PC-3 (cell line): ENCODE measurements around the gene IL32. TPM values are rescaled to one million over a fixed set of nuclear protein-coding genes. Genes with fewer than 3 reads are reported as not detected.

Source experiments
- ATAC-seq: fragments of 200-7000 bp; cut with Tn5 transposase; 2 replicates; pipeline ENCODE4 v1.9.1; 2020; ENCODE audit warnings: mild to moderate bottlenecking, moderate library complexity
- BruUV-seq: library from RNA; stranded (reverse); fragments of 400-500 nt; replicated peaks from 2 replicates; lab custom pipeline; 2021; lab: Mats Ljungman, UMichigan
- CTCF ChIA-PET: fragments of 300-600 bp; sonication (Branson Sonifier 250); formaldehyde crosslinking; loops from one replicate; lab custom pipeline; 2022; ENCODE audit warnings: antibody characterized with exemption; lab: Charles Lee
- POLR2A ChIA-PET: fragments of 300-600 bp; sonication (Branson Sonifier 250); formaldehyde crosslinking; loops from one replicate; lab custom pipeline; 2022; ENCODE audit warnings: antibody characterized with exemption; ENCODE audit not compliant: unreplicated experiment; lab: Charles Lee
- DNase-seq: peaks from one replicate; pipeline ENCODE4 v3.0.0-alpha.2; 2015
- H2AFZ ChIP-seq: fragments of 300-600 bp; sonication (generic); 2 replicates; pipeline ENCODE4 v1.6.0; 2016; ENCODE audit warnings: antibody characterized with exemption, low read length
- H3F3A ChIP-seq: fragments of 300-600 bp; sonication (generic); one replicate; pipeline ENCODE4 v1.6.0; 2017; ENCODE audit warnings: antibody characterized with exemption, low read length, control low read depth, mild to moderate bottlenecking; ENCODE audit not compliant: unreplicated experiment
- H3K27ac ChIP-seq: fragments of 300-600 bp; sonication (generic); 2 replicates; pipeline ENCODE4 v1.5.1; 2016; ENCODE audit warnings: mild to moderate bottlenecking, low read length
- H3K27me3 ChIP-seq: fragments of 300-600 bp; sonication (generic); 2 replicates; pipeline ENCODE4 v1.6.1; 2016; ENCODE audit warnings: low read length, mixed read lengths
- H3K36me3 ChIP-seq: fragments of 300-600 bp; sonication (generic); 2 replicates; pipeline ENCODE4 v1.6.1; 2016; ENCODE audit warnings: low read depth, mixed run types, low read length, mixed read lengths
- H3K4me1 ChIP-seq: fragments of 300-600 bp; sonication (generic); 2 replicates; pipeline ENCODE4 v1.5.1; 2016; ENCODE audit warnings: low read length; ENCODE audit not compliant: insufficient read depth
- H3K4me2 ChIP-seq: fragments of 300-600 bp; sonication (generic); 2 replicates; pipeline ENCODE4 v1.6.0; 2016; ENCODE audit warnings: low read length
- H3K4me3 ChIP-seq: fragments of 300-600 bp; sonication (generic); 2 replicates; pipeline ENCODE4 v1.5.1; 2016; ENCODE audit warnings: mild to moderate bottlenecking, low read length, mixed read lengths
- H3K79me2 ChIP-seq: fragments of 300-600 bp; sonication (generic); 2 replicates; pipeline ENCODE4 v1.6.1; 2017; ENCODE audit warnings: low read length, mixed read lengths
- H3K9ac ChIP-seq: fragments of 300-600 bp; sonication (generic); 2 replicates; pipeline ENCODE4 v1.6.0; 2016; ENCODE audit warnings: mild to moderate bottlenecking, low read length
- H3K9me2 ChIP-seq: fragments of 300-600 bp; sonication (generic); replicated peaks from 2 replicates; pipeline ENCODE4 v1.6.1; 2016; ENCODE audit warnings: mixed run types, low read length, mixed read lengths
- H3K9me3 ChIP-seq: fragments of 300-600 bp; sonication (generic); 2 replicates; pipeline ENCODE4 v1.6.1; 2016; ENCODE audit warnings: low read length, mixed read lengths
- H4K20me1 ChIP-seq: fragments of 300-600 bp; sonication (generic); 2 replicates; pipeline ENCODE4 v1.6.1; 2016; ENCODE audit warnings: low read length, mixed read lengths
- EZH2 ChIP-seq: fragments of 300-600 bp; sonication (generic); IDR thresholded peaks from one replicate; pipeline ENCODE4 v1.6.1; 2017; ENCODE audit warnings: antibody characterized with exemption, mild to moderate bottlenecking, low read length; ENCODE audit not compliant: unreplicated experiment
- EZH2phosphoT487 ChIP-seq: fragments of 300-600 bp; sonication (generic); IDR thresholded peaks from 2 replicates; pipeline ENCODE4 v1.6.1; 2018; ENCODE audit warnings: mild to moderate bottlenecking, antibody characterized with exemption, low read length, borderline replicate concordance
- intact Hi-C: fragments of 100-400 bp; cut with micrococcal nuclease; formaldehyde crosslinking; loops from 2 replicates; pipeline ENCODE4 v1.9.0; 2023
- total RNA-seq: library from RNA; depleted of rRNA; stranded (reverse); fragments of >200 nt; gene quantifications from 2 replicates; pipeline ENCODE4 v1.2.3, GENCODE V29; 2014
- TF ChIP-seq, protein P1 (sequence below): fragments of 300-600 bp; sonication (generic); conservative IDR thresholded peaks from 2 replicates; pipeline ENCODE4 v1.5.1; 2017; ENCODE audit warnings: antibody characterized with exemption, low read depth, mild to moderate bottlenecking, low read length

The IL32 gene
- total RNA-seq, 1 experiment from 2014 or later = 8.8 TPM

DNA sequence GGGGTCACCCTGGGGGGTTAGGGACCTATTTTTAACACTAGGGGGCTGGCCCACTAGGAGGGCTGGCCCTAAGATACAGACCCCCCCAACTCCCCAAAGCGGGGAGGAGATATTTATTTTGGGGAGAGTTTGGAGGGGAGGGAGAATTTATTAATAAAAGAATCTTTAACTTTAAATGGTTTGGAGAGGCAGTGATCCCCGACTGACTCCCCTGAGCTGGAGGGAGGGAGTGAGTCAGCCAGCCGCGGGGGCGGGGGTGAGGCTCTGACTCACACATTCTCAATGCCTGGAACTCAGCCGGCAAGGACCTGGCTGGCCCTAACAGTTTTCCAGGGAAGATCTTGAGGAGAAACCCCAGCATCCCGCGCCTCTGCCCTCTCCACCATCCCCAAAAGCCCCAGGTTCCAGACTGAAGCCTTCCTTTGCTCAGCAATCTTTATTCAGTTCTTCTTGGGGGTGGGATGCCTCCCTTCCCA lies 43.2 kb upstream of the IL32 start:
- ChIA-PET CTCF (interaction anchor here (1.8 kb wide), 1 partner anchor 12 kb away, joined by 6 read pairs; no protein-coding TSS in a partner anchor), POLR2A (interaction anchor here (0.5 to 0.8 kb wide), 3 partner anchors 12 to 63 kb away, joined by 3 to 6 read pairs (median 3); no protein-coding TSS in a partner anchor)
- no peaks in the 10 kb centered on the region for H3K27me3 ChIP-seq
- TF ChIP-seq, protein P1, sequence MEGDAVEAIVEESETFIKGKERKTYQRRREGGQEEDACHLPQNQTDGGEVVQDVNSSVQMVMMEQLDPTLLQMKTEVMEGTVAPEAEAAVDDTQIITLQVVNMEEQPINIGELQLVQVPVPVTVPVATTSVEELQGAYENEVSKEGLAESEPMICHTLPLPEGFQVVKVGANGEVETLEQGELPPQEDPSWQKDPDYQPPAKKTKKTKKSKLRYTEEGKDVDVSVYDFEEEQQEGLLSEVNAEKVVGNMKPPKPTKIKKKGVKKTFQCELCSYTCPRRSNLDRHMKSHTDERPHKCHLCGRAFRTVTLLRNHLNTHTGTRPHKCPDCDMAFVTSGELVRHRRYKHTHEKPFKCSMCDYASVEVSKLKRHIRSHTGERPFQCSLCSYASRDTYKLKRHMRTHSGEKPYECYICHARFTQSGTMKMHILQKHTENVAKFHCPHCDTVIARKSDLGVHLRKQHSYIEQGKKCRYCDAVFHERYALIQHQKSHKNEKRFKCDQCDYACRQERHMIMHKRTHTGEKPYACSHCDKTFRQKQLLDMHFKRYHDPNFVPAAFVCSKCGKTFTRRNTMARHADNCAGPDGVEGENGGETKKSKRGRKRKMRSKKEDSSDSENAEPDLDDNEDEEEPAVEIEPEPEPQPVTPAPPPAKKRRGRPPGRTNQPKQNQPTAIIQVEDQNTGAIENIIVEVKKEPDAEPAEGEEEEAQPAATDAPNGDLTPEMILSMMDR = no peak
- TF ChIP-seq EZH2phosphoT487 (0 out of 2 replicates have a peak, but pooled peaks have one; percentile 1), EZH2 (no peak)
- H3K4me3 ChIP-seq = peak overlapping the region; percentile 94
- H3K4me2 ChIP-seq = peak overlapping the region; percentile 99
- H3K4me1 ChIP-seq = peaks cover 18% of the 10 kb centered on the region
- H3K9me3 ChIP-seq = no peaks in the 10 kb centered on the region
- ATAC-seq (peak; percentile 6), DNase-seq (peak; percentile 89)
- H3K79me2 ChIP-seq = peaks cover 12% of the 10 kb centered on the region
- H3K9me2 ChIP-seq = no peaks in the 10 kb centered on the region
- peak overlapping the region; percentile 91 for H3K9ac ChIP-seq
- H4K20me1 ChIP-seq = no peaks in the 10 kb centered on the region
- intact Hi-C loops = no loop called here
- BruUV-seq = TSS peak; percentile 55
- H3F3A ChIP-seq = no peaks in the 10 kb centered on the region
- H3K27ac ChIP-seq = peak overlapping the region; percentile 100
- peaks cover 10% of the 10 kb centered on the region for H3K36me3 ChIP-seq
- H2AFZ ChIP-seq = no peak overlapping the region

GRCh38 chr16:3022684-3023414 lies 42.6 kb upstream of the IL32 start:
- Histone ChIP-seq H3K4me1 (peaks cover 22% of the 10 kb centered on the region), H3K9me2 (no peaks in the 10 kb centered on the region), H3K79me2 (peaks cover 12% of the 10 kb centered on the region), H4K20me1 (no peaks in the 10 kb centered on the region), H3K27me3 (no peaks in the 10 kb centered on the region), H3F3A (no peaks in the 10 kb centered on the region), H3K4me2 (peak overlapping the region; percentile 99), H3K4me3 (peak overlapping the region; percentile 94), H3K27ac (peak overlapping the region; percentile 100), H3K9ac (peak overlapping the region; percentile 91), H3K9me3 (no peaks in the 10 kb centered on the region), H2AFZ (no peak overlapping the region), H3K36me3 (peaks cover 10% of the 10 kb centered on the region)
- peak; percentile 0 for ATAC-seq
- no TSS peak for BruUV-seq
- TF ChIP-seq, protein P1 = no peak
- ChIA-PET POLR2A (interaction anchor here (0.6 to 0.8 kb wide), 2 partner anchors 13 to 1408 kb away, joined by 3 to 5 read pairs; no protein-coding TSS in a partner anchor), CTCF (interaction anchor here (0.5 to 1.8 kb wide), 3 partner anchors 9 to 13 kb away, joined by 3 to 6 read pairs (median 3); no protein-coding TSS in a partner anchor)
- no peak for DNase-seq
- intact Hi-C loops = no loop called here

DNA sequence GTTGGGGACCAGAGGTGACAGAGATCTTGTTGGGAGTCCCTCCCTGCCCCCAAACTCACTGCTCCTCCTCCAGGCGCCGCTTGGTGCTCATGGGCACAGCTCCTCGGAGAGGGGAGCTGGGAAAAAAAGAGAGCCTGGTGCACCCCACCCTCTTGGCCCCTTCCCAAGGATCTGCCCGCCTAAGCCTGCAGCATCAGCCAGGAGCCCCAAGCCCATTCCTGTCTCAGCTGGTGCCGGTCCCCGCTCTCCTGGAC lies 42.1 kb upstream of the IL32 start:
- no peaks in the 10 kb centered on the region for H3K9me2 ChIP-seq
- peak overlapping the region; percentile 100 for H3K27ac ChIP-seq
- BruUV-seq = no TSS peak
- no peak for TF ChIP-seq EZH2
- TF ChIP-seq, protein P1 = no peak
- TF ChIP-seq EZH2phosphoT487 = no peak
- no peaks in the 10 kb centered on the region for H4K20me1 ChIP-seq
- H3K36me3 ChIP-seq = peaks cover 10% of the 10 kb centered on the region
- ATAC-seq = peak; percentile 21
- H3K79me2 ChIP-seq = peaks cover 12% of the 10 kb centered on the region
- no peaks in the 10 kb centered on the region for H3K27me3 ChIP-seq
- no peaks in the 10 kb centered on the region for H3K9me3 ChIP-seq
- peaks cover 23% of the 10 kb centered on the region for H3K4me1 ChIP-seq
- peak; percentile 87 for DNase-seq
- H3K4me3 ChIP-seq = peak overlapping the region; percentile 94
- ChIA-PET POLR2A (interaction anchor here (0.6 kb wide), 1 partner anchor 1408 kb away, joined by 5 read pairs; no protein-coding TSS in a partner anchor), CTCF (interaction anchor here (0.5 to 1.8 kb wide), 3 partner anchors 8 to 13 kb away, joined by 3 to 6 read pairs (median 3); no protein-coding TSS in a partner anchor)
- intact Hi-C loops = no loop called here
- no peak overlapping the region for H2AFZ ChIP-seq
- H3K9ac ChIP-seq = peak overlapping the region; percentile 91; the same call in 1 of the 2 replicates
- peak overlapping the region; percentile 99 for H3K4me2 ChIP-seq
- no peaks in the 10 kb centered on the region for H3F3A ChIP-seq
